Kidney epithelial cell (primary cell): ENCODE data around the gene ZNF407. TPM values are rescaled to one million over a fixed set of nuclear protein-coding genes. Genes with fewer than 3 reads are reported as not detected.

Experiments
- DNase-seq: peaks from one replicate; pipeline ENCODE4 v3.0.0-alpha.2; 2010; ENCODE audit warnings: low read depth
- H3K27me3 ChIP-seq: 2 replicates; pipeline ENCODE4 v1.6.0; 2011; ENCODE audit warnings: low read length; ENCODE audit not compliant: control insufficient read depth, insufficient read depth
- H3K36me3 ChIP-seq: 2 replicates; pipeline ENCODE4 v1.5.1; 2011; ENCODE audit warnings: low read length; ENCODE audit not compliant: control insufficient read depth, insufficient read depth
- H3K4me3 ChIP-seq: 2 replicates; pipeline ENCODE4 v1.5.1; 2011; ENCODE audit warnings: low read depth, mild to moderate bottlenecking, control low read depth, low read length
- CTCF ChIP-seq: IDR thresholded peaks from 2 replicates; pipeline ENCODE4 v1.5.1; 2011; ENCODE audit warnings: mild to moderate bottlenecking, moderate library complexity, low read length, control low read depth, inconsistent platforms; ENCODE audit not compliant: insufficient read depth, poor library complexity, severe bottlenecking
- total RNA-seq: library from RNA; depleted of rRNA; stranded (reverse); fragments of >200 nt; gene quantifications from 2 replicates; pipeline ENCODE4 v1.2.3, GENCODE V29; 2015

Gene ZNF407
- total RNA-seq, 1 donor from 2014 or later, result 8.2 TPM

- TF ChIP-seq CTCF, result no peak
- Histone ChIP-seq H3K27me3 (no peaks in the 10 kb centered on the region), H3K36me3 (no peaks in the 10 kb centered on the region), H3K4me3 (no peak overlapping the region)
- no peak for DNase-seq
Observed at GRCh38 chr18:74613381-74613780, 15.7 kb downstream of the ZNF407 start.

GRCh38 chr18:74616494-74616893 lies 18.8 kb downstream of the ZNF407 start:
- no peak overlapping the region for H3K4me3 ChIP-seq

GRCh38 chr18:74617486-74617885 lies 19.8 kb downstream of the ZNF407 start:
- H3K27me3 ChIP-seq, result no peaks in the 10 kb centered on the region
- H3K4me3 ChIP-seq, result no peak overlapping the region
- no peak for DNase-seq
- TF ChIP-seq CTCF, result no peak
- no peaks in the 10 kb centered on the region for H3K36me3 ChIP-seq

More at GRCh38 chr18:74616494-74616893, 18.8 kb downstream of the ZNF407 start:
- no peak for TF ChIP-seq CTCF
- Histone ChIP-seq H3K27me3 (no peaks in the 10 kb centered on the region), H3K36me3 (no peaks in the 10 kb centered on the region)
- DNase-seq, result no peak

- H3K4me3 ChIP-seq, result no peak overlapping the region
- no peaks in the 10 kb centered on the region for H3K36me3 ChIP-seq
- no peak for DNase-seq
- no peaks in the 10 kb centered on the region for H3K27me3 ChIP-seq
- TF ChIP-seq CTCF, result no peak
Observed at GRCh38 chr18:74622072-74622471, 24.4 kb downstream of the ZNF407 start.

- H3K4me3 ChIP-seq, result no peak overlapping the region
- H3K36me3 ChIP-seq, result no peaks in the 10 kb centered on the region
- TF ChIP-seq CTCF, result peak; percentile 39
- no peaks in the 10 kb centered on the region for H3K27me3 ChIP-seq
- no peak for DNase-seq
Observed at GRCh38 chr18:74623047-74623816, 25.6 kb downstream of the ZNF407 start.

GRCh38 chr18:74624466-74624865 lies 26.8 kb downstream of the ZNF407 start:
- no peak for DNase-seq

More at GRCh38 chr18:74624466-74624865, 26.8 kb downstream of the ZNF407 start:
- Histone ChIP-seq H3K36me3 (no peaks in the 10 kb centered on the region), H3K4me3 (no peak overlapping the region), H3K27me3 (no peaks in the 10 kb centered on the region)
- TF ChIP-seq CTCF, result no peak
